ENCODE measurements around the gene SLC44A3. TPM values are rescaled to one million over a fixed set of nuclear protein-coding genes. Genes with fewer than 3 reads are reported as not detected.

Gene SLC44A3
- total RNA-seq, 4 donors from 2014 or later, result 0.63 to 1.7 (median 0.83) TPM

- Histone ChIP-seq H3K9me3 (no peaks in the 10 kb centered on the region), H3K36me3 (no peaks in the 10 kb centered on the region), H3K27ac (replicated peaks in 1 of 4) (peak overlapping the region; percentile 84 to 90 (median 87)), H3K4me1 (peaks cover 42 to 88% (median 81%) of the 10 kb centered on the region in 4 donors), H3K4me3 (peak overlapping the region; percentile 13 to 28 (median 20)), H3K27me3 (no peaks in the 10 kb centered on the region)
- DNase-seq (ENCODE audit: extremely low spot score), result no peak
- intact Hi-C loops (cut with DNase I), result no loop called here
- 8% methylated on average over 2 of the region's 2 CpGs for WGBS
- TF ChIP-seq EP300 (IDR thresholded peaks at IDR 0.05), result no peak
These were observed 43.2 kb downstream of the SLC44A3 start for GRCh38 chr1:94863297-94863911.

GRCh38 chr1:94863919-94864318 lies 43.8 kb downstream of the SLC44A3 start:
- no peak for DNase-seq (ENCODE audit: extremely low spot score)
- no peak for TF ChIP-seq CTCF (IDR thresholded peaks at IDR 0.05)
- TF ChIP-seq EP300 (IDR thresholded peaks at IDR 0.05), result peak; percentile 89
- TF ChIP-seq POLR2AphosphoS5 (IDR thresholded peaks at IDR 0.05), result peak; percentile 79 to 90
- peaks cover 42 to 86% (median 79%) of the 10 kb centered on the region in 4 donors for H3K4me1 ChIP-seq
- no peaks in the 10 kb centered on the region for H3K27me3 ChIP-seq
- intact Hi-C loops (cut with DNase I), result no loop called here
- 16% methylated on average over 4 of the region's 4 CpGs for WGBS
- peak overlapping the region; percentile 19 to 28 (median 20) for H3K4me3 ChIP-seq
- H3K9me3 ChIP-seq, result no peaks in the 10 kb centered on the region
- H3K36me3 ChIP-seq, result no peaks in the 10 kb centered on the region
- H3K27ac ChIP-seq (replicated peaks in 1 of 4), result peak overlapping the region; percentile 84 to 90 (median 87)

- intact Hi-C loops (cut with DNase I), result no loop called here
- DNase-seq (ENCODE audit: extremely low spot score), result no peak
- TF ChIP-seq POLR2A (IDR thresholded peaks at IDR 0.05; ENCODE audit: low read depth), result no peak
- no peak for TF ChIP-seq POLR2AphosphoS5 (IDR thresholded peaks at IDR 0.05)
- TF ChIP-seq EP300 (IDR thresholded peaks at IDR 0.05), result peak; percentile 36
- Histone ChIP-seq H3K27me3 (no peaks in the 10 kb centered on the region), H3K4me3 (peak overlapping the region; percentile 19 to 28 (median 20)), H3K4me1 (peaks cover 42 to 77% (median 75%) of the 10 kb centered on the region in 4 donors), H3K9me3 (no peaks in the 10 kb centered on the region), H3K27ac (replicated peaks in 1 of 4) (peak overlapping the region; percentile 84 to 90 (median 87)), H3K36me3 (no peaks in the 10 kb centered on the region)
- 56% methylated on average over 9 of the region's 9 CpGs for whole genome bisulfite sequencing
These were observed 44.7 kb downstream of the SLC44A3 start for GRCh38 chr1:94864821-94865220.

- Histone ChIP-seq H3K4me3 (no peak overlapping the region), H3K4me1 (peaks cover 42 to 72% (median 70%) of the 10 kb centered on the region in 4 donors), H3K27ac (replicated peaks in 1 of 4) (peak overlapping the region; percentile 84 to 90 (median 87)), H3K36me3 (no peaks in the 10 kb centered on the region), H3K9me3 (no peaks in the 10 kb centered on the region), H3K27me3 (no peaks in the 10 kb centered on the region)
- 44% methylated on average over 4 of the region's 4 CpGs for WGBS
- intact Hi-C loops (cut with DNase I), result no loop called here
- TF ChIP-seq CTCF (IDR thresholded peaks at IDR 0.05) (no peak), POLR2A (IDR thresholded peaks at IDR 0.05; ENCODE audit: low read depth) (no peak), POLR2AphosphoS5 (IDR thresholded peaks at IDR 0.05) (peak; percentile 12 to 42)
- no peak for DNase-seq (ENCODE audit: extremely low spot score)
These were observed 45.2 kb downstream of the SLC44A3 start for GRCh38 chr1:94865360-94865759.

- Histone ChIP-seq H3K4me3 (no peak overlapping the region), H3K9me3 (no peaks in the 10 kb centered on the region), H3K36me3 (no peaks in the 10 kb centered on the region), H3K4me1 (peaks cover 42 to 62% (median 61%) of the 10 kb centered on the region in 4 donors), H3K27me3 (no peaks in the 10 kb centered on the region), H3K27ac (replicated peaks in 1 of 4) (peak overlapping the region; percentile 84 to 90 (median 87))
- DNase-seq (ENCODE audit: extremely low spot score), result no peak
- TF ChIP-seq CTCF (IDR thresholded peaks at IDR 0.05) (no peak), POLR2A (IDR thresholded peaks at IDR 0.05; ENCODE audit: low read depth) (no peak), POLR2AphosphoS5 (IDR thresholded peaks at IDR 0.05) (no peak), EP300 (IDR thresholded peaks at IDR 0.05) (no peak)
- WGBS, result 70% methylated on average over 4 of the region's 4 CpGs
- intact Hi-C loops (cut with DNase I), result no loop called here
These were observed 46.1 kb downstream of the SLC44A3 start for GRCh38 chr1:94866164-94866807.
